GM21390 (cell line): ENCODE measurements around the gene THUMPD3.

Source experiments
- ATAC-seq: cut with Tn5 transposase; IDR thresholded peaks from one replicate; pipeline ENCODE4 v1.9.1; 2021; ENCODE audit not compliant: unreplicated experiment

Gene THUMPD3

DNA sequence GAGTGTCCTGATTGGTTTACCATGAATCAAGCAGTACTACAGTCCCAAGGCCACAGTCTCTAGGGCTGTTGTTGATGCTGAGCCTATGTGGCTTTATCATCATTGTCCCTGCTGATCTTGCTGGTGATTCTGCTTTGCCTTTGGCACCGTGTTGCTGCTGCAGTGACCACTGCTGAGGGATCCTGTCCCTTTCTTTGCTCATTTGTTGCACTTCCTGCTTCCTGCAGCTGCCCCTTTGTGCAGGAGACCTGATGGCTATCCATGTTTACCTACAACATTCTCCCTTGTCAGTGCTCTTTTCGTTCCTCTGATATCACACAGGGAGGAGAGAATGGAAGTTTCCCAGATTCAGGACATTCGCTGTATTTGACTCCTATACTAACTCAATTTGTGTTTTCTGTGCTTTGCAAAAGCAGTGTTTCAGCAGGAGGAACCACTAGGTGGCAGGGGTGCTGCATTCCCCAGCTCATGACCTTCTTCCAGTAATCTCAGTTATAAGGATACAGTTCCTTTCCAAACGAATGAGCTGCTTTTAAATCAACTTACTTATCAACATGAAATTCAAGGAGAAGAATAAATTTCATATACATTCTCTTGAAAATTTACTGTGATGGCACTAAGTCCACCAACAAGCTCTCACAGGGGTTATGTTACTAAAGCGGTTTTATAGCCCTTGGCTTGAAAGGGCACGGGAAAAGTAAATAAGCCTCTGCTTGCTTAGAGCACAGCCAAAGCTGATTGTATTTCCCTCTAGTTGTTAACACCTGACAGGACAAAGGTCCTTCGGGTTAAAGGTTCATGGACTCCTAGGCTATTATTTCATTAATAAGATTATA is 9.7 kb upstream of the THUMPD3 start:
- ATAC-seq = peak; percentile 59

GRCh38 chr3:9361691-9362388 is 1.0 kb upstream of the THUMPD3 start:
- no peak for ATAC-seq

- no peak for ATAC-seq
These were observed 6.7 kb downstream of the THUMPD3 start for GRCh38 chr3:9369508-9369907.

- ATAC-seq = no peak
These were observed 10.6 kb downstream of the THUMPD3 start for GRCh38 chr3:9373465-9373864.

GRCh38 chr3:9377981-9378380 is 15.1 kb downstream of the THUMPD3 start:
- no peak for ATAC-seq

GRCh38 chr3:9379327-9379726 is 16.5 kb downstream of the THUMPD3 start:
- ATAC-seq = no peak

- ATAC-seq = no peak
These were observed 17.2 kb downstream of the THUMPD3 start for GRCh38 chr3:9380014-9380413.

GRCh38 chr3:9384141-9384828 is 21.4 kb downstream of the THUMPD3 start:
- no peak for ATAC-seq

- no peak for ATAC-seq
These were observed 22.6 kb downstream of the THUMPD3 start for GRCh38 chr3:9385187-9386077.

DNA sequence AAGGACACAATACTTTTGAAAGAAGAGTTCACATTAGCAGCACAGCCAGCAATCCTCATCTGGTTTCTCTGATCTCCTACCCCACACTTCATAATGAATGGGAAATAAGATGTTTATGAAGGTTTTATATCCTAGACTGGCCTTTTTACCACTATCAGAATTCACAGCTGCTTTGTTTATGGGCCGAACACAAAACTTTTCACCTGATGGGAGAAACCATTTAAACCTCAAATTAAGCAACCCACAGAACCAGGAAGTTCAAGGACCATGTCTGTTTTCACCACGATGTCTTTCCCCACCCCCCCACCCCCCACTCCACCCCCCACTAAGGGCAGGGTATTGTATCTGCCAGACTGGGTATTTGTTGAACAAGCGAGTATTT is 23.2 kb downstream of the THUMPD3 start:
- no peak for ATAC-seq

GRCh38 chr3:9386501-9387321 is 23.9 kb downstream of the THUMPD3 start:
- ATAC-seq = no peak

DNA sequence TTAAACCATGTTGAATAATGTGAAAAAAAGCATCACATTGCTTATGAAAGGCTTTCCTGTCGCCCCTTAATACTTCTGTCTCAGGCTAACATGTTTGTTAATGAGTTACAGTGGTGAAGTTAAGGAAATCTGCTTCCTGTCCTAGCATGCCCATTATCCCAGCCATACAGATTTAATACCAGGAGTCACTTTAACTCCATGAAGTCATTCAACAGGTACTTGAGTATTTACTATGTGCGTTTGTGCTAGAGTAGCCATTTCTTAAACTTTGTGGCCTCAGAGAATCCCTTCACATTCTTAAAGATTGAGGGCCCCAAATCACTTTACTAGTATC is 24.4 kb downstream of the THUMPD3 start:
- no peak for ATAC-seq

DNA sequence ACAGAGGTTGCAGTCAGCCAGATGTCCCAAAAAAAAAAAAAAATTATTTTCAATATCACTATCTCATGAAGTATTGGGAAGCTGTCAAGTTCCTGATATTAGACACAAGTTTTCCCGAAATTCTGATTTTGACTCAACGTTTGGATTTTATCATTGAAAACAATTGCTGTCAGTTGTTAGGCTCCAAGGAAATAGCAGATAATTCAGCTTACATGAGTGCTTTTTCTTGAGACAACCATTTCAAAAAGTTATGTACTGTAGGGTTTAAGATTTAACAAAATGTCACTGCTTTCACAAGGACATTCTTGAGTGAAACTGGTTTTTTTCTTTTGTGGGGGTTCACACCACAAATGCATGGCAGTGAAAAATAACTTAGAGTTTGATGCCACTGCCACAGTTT is 25.3 kb downstream of the THUMPD3 start:
- no peak for ATAC-seq

- no peak for ATAC-seq
These were observed 25.9 kb downstream of the THUMPD3 start for GRCh38 chr3:9388562-9389272.

- no peak for ATAC-seq
These were observed 27.5 kb downstream of the THUMPD3 start for GRCh38 chr3:9390265-9390888.

DNA sequence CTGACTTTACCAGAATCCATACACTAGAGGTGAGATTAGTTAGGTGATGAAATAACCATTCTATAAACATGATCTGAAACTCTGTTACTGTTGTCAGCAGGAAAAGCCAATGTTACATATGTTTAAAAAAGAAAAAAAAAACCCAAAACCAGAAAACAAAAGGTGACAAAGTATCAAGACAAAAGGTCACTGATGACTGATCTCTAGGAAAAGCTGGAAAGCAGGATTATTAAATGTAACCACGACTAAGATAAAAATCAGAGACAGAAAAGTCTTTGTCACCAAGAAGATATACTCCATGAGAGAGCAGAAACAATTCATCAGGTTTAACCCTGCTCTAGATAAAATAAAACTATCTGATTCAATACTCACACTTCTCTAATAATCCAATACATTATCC is 29.2 kb downstream of the THUMPD3 start:
- no peak for ATAC-seq

GRCh38 chr3:9395570-9396300 is 32.9 kb downstream of the THUMPD3 start:
- no peak for ATAC-seq

GRCh38 chr3:9396301-9396631 is 33.4 kb downstream of the THUMPD3 start:
- ATAC-seq = peak; percentile 26
